GM19438 (cell line): ENCODE measurements around the gene CTNNA2.

Experiments
- ATAC-seq: cut with Tn5 transposase; IDR thresholded peaks from one replicate; pipeline ENCODE4 v1.9.1; 2021; ENCODE audit warnings: low read depth; ENCODE audit not compliant: unreplicated experiment

CTNNA2 gene

DNA sequence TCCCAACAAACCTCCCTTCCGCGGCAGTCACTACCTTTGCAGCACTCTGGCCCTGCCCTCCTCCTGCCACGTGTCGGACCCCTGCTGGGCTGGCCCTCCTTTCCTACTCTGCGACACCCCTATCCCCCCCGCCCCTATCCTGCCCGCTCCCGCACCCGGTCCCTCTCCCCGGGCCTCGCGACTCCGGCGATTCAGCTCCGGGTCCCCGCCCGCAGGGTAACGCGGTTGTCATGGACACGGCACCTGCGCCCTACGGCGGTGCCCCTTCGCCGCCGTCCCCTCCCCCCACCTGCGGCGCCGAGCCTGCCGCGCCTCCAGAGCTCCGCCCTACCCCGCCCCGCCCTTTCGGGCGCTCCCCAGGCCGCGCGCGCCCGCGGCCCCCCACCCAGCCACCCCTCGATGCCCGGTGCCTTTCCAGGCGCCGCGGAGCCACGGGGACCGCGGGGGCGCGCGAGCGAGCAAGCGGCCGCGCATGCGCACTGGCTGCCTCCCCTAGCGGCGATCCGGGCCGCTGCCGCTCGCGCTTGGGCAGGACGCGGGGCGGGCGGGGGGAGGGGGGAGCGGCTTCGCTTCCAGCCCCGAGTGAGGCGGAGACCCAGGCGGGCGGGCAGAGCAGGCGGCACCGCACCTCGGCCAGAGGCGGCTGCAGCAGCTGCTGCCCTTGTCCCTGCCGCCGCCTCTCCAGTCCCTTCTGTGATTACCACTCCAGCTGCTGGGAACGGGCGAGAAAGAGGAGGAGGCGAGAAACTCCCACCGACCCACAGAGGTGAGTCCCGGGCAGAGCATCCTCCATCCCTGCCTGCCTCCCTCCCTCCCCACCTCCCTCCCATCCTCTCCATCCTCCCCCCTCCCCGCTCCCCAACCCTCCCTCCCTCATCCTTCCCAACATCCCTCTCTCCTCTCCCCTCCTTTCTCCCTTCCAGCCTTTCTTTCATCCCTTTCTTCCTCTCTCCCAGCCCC is at the start of gene CTNNA2:
Gene CTNNA2 (plus strand): TSS at position 610 of the 960 bp plus-strand sequence.
- ATAC-seq, result peak; percentile 59

DNA sequence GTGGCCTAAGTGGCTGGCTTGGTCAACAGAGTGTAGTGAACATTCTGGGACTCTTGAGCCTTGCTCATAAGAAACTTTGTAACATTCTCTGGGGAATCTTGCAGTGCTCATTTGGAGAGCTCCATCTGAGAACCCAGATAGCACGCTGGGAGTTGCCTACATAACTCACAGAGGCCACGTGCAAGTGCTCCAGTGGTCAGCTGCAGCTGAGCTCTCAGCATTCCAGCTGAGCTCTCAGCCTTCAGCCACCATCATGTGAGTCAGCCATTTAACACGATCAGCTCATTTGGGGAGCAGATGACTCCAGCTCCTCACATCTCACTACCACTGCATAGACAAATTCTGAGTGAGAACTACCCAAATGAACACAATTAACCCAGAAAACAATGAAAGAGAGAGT is 25.5 kb upstream of the CTNNA2 start:
- ATAC-seq, result no peak

DNA sequence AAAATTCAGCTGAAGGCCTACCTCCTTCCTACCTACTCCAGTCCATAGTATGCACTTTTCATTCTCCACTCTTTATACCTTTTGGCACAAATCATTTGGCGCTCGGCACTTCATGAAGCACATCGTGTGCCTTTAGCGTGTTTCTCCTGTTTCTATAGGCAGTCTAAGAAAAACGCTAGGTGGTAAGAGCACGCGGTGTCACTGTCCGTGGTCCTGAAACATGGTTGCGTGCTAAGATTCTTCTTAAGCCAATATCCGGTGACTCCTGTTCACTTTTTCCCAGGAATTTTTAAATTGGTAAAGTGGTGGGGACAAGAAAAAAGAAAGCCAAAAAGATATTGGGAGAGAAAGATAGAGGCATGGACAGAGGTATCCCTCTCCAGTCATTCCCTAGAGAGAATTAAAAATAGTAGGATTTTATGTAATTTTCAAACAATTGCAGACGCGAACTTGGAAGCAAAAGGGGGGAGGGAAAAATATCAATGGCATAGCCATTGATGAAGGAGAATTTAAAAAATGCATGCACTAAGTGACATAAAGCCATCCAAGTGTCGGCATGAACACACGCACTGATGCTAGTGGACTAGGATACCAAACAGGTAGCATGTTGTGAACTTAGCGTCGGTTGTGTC is 1.4 kb upstream of the CTNNA2 start:
- no peak for ATAC-seq

DNA sequence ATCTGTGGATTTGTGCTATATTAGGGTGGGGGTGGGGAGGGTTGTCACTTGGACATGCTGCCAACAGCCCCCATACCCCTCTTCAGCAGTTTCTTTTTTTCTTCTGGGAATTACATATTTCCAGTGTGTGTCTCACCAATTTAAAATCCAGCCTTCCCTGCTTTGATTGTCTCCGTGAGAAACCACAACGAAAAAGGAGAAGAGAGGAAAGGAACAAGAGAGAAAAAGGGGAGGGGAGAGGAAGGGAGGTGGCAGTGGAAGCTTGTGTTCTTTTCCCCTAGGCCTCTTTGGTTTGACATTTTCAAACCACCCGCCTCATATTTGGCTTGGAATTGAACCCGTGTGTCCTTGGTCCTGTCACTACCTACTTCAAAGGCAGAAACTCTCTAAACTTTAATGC is 860 bp downstream of the CTNNA2 start:
- ATAC-seq, result no peak

DNA sequence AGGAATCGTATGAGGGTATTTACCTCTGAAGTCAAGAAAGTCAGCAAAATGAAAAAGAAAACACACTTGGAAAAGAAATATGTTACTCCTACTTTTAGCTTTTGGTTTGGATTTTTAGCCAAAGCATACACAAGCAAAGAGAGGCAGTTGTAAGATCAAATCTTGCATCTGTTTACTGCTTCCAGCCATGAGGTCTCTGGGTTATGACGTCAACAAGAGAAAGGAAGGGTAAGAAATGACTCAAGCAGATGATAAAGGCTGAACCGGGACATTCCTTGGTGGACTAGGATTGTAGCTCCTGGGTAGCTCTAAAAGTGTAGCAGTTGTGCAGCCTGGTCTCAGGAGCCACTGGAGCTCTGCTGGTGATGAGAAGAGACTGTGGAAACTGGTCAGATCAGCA is 16.8 kb downstream of the CTNNA2 start:
- ATAC-seq, result no peak

DNA sequence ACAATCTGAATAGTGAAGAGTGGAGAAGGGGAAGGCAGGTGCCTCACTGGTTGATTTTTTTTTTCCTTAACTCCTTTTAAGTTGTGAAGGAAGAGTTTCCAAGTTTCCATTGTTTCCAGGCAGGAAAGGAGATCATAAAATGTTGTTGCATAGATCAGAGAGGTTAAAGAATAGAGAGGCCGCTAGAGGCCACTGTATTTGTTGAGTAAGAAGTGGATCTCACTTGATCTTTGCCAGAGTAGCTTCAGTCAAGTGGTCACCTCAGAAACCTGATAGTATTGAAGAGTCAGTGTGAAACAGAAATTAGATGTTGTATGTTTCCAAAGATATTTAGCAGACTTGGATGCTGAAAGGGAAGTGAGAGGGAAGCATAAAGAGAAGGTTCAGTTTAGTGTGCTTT is 17.6 kb downstream of the CTNNA2 start:
- ATAC-seq, result no peak

DNA sequence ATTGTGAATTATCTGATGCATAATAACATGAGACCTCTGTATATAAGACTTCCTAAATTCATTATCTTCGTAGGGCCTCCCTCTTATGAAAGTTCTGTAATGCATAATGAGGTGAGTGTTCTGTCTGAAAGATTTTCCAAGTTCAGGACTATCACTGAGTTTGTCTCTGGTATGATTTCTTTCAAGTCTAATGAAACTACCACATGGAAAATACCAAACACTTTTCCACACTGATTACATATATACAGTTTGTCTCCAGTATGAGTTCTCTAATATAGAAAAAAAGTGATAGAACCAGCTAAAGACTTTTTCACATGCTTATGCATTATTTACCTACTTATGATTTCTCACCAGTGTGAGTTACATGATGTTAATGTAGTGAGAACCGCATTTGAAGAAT is 34.7 kb downstream of the CTNNA2 start:
- no peak for ATAC-seq

DNA sequence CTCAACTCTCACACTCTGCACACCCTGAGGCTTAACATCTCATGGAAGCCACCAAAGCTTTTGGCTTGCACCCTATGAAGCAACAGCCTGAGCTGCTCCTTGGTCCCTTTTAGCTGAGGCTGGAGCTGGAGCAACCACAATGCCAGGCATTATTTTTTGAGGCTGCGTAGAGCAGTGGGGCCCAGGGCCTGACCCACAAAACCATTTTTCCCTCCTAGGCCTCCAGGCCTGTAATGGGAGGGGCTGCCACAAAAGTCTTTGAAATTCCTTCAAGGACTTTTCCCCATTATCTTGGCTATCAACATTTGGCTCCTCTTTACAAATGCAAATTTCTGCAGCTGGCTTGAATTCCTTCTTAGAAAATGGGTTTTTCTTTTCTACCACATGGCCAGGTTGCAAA is 39.8 kb downstream of the CTNNA2 start:
- ATAC-seq, result no peak

DNA sequence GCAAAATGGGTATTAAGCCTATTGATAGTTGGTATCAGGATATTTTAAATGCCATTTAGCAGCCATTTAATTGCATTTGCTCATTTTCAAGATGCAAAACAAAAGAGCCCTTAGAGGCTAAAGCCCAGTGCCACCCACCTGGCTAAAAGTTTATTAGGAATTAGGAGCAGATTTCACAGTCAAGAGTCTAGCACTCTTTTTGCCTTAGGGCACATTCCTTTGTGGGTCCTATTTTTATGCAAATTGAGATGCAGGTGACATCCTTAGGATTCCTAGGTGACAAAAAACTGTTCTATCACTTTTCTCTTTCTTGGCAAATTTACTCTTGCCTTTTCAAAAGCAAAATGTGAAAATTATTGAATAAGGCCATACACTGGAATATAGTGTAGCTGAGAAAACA is 42.0 kb downstream of the CTNNA2 start:
- no peak for ATAC-seq

DNA sequence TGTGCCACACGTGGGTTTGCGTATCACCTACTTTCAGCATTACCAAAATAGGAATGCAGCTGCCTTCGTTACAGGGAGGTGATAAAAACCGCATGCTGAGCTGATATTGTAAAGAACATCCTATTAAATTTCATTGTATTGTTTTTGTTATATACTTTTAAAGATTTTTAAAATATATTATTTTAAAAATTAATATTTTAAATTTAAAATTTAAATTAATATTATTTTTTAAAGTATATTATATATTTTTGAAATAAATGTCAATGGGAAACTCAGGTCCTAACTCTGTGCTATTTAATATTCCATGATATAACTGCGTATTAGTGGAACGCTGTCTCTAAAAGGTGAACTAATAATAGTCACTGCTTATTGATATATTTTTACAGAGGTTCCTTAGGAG is 51.2 kb downstream of the CTNNA2 start:
- ATAC-seq, result no peak

DNA sequence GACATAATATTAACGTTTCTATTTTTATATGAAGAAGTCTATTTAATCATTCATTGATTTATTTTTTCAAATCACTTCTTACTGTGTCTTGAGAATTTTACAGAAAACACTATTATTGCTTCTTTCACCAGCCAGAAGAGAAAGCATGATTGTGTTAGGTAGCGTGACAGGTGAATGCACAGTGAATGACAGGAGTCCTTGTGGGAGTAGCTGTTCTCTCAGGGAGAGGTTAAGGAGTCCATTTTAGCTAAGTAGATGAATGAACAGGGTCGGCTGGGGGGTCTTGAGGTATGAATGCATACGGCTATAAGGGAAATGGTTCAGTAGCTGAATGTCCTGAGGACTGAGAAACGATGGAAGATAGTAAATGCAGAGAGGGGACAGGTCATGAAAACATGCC is 56.2 kb downstream of the CTNNA2 start:
- ATAC-seq, result no peak

DNA sequence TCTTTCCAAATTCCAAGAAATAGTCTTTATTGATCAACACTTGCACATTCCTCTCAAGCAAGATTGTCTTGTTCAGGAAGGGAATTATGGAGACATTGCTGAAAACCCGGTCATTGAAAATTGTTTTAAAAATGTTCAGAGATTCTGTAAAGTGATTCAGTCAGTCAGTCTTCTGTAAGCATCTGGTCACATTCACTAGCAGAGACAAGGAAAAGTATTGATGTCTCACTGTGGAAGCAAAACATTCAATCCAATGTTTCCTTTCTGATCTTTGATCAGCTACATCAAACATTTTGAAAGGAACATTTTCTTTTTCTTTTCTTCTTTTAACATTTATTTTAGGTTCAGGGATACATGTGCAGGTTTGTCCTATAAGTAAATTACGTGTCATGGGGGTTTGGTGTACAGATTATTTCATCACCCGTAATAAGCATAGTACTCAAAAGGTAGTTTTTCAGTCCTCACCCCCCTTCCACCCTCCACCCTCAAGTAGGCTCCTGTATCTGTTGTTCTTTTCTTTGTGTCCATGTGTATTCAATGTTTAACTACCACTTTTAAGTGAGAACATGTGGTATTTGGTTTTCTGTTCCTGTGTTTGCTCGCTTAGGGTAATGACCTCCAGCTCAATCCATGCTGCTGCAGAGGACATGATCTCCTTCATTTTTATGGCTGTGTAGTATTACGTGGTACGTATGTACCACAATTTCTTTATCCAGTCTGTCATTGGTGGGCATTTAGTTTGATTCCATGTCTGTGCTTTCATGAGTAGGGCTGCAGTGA is 61.2 kb downstream of the CTNNA2 start:
- ATAC-seq, result no peak

DNA sequence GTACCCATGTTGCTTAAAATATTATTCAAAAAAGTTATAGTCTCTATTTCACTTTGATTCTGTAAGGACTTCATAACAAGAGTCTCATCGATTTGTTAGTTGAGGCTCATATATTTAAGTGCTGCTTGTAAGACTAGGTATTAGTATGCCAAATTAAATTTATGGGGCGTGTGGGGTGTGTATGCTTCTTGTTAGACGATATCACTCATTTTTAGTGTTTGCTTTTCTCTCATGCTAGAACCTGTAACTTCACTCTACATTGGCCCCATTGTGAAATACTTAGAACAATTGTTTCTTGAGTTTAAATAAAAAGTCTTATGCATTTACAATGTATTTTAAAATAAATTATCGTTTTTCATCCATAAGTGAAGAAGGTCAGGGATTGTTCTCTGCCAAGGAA is 63.6 kb downstream of the CTNNA2 start:
- ATAC-seq, result no peak

DNA sequence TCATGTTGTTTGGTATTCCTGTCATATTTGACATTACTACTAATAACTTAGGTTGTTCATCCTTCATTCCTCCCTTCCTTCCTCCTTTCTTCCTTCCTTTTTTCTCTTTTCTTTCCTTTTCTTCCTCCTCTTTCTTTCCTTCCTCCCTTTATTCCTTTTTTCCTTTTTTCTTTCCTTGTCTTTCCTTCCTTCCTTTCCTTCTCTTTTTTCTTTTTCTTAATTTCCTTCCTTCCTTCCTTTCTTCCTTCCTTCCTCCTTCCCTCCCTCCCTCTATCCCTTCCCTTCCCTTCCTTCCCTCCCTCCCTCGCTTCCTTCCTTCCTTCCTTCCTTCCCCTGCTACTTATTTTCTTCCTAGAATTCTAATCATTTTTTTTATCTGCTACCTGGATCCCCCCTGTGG is 66.1 kb downstream of the CTNNA2 start:
- ATAC-seq, result no peak

DNA sequence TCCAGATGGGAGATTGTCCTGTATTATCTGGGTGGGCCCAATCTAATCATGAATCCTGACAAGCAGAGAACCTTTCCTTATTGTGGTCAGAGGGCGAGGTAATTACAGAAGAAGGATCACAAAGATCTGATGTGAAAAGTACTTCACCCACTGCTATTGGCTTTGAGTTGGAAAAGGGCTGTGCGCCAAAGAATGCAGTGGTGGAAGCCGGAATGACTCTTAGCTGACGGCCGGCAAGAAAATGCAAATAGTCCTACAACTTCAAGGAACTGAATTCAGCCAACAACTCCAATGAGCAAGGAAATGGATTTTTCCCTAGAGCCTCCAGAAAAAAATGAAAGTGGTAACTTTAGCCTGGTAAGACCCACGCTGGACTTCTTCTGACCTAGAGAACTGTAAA is 67.3 kb downstream of the CTNNA2 start:
- no peak for ATAC-seq

DNA sequence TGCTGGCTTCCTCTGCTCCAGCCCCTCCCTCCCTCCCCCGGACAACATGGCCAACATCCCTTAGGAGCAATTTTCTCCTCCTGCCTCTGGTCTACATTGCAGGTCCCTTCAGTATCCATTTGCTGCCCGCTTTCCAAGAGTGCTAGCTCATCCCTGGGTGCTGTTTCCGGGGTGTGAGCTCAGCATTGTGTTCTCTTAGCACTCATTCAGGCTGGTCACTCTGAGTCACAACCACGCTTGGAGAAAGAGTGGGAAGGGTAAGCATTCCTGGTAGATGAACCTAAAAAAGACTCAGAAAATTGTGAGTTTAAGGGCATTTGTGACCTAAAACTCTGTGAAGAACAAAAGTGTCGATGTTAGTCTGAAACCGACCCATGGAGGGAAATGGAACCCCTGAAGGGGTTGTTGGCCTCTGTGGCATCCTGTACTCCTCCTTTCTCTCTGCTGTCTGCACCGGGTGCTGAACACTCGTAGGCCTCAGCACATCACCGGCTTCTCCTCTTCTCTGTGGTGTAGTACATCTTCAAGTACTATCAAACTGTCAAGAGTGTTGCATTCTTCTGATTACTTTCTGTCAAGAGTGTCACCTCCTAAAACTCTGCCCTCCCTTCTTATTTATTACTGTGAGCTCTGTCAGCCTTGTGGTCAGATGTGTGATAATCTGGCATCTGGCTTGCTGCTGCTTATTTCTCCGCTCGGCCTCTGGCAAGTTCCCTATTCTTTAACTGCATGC is 73.0 kb downstream of the CTNNA2 start:
- ATAC-seq, result no peak

DNA sequence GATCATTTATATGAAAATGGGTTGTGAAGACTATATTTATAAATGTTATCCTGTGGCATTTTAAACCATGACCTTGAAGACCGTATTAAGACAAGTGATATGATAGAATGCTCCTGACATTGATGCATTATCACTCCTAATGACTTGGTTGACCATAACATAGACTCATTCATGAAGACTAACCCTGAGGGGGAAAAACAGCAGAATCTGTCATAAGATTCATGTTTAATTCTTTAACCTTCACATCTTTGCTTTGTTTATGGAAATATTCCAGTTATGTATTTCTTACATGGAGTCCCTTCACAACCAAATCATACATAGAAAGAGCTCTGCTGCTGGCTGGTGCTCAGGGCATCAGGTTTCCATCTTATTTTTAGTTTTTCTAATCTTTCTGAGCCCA is 78.4 kb downstream of the CTNNA2 start:
- no peak for ATAC-seq

DNA sequence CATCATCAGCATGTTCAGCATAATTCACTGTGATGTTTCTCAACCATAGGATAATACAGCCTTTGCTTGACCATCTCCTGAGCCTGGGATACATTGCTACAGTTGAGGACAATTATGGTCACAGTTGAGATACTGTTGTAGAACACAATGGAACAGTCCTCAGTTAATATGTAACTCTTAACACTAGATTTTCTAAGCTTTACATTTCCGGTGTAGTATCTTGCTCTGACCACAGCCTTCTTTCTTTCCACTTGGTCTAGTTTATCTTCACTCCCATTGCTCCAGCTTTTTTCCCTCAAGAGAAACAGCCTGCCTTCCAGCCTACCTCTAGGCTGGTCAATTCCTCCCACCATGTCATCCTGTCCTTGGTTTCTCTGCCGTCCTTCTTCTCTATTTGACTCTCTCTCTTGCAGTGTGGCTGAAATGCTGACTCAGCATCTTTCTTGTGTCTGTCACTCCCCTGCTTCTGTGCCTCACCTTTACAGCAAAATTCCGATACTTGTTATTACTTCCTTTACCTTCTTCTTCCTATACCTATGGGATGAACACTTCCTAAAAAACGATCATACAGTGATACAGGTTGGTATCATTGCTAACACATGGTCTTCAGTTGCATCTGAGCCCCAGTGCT is 80.5 kb downstream of the CTNNA2 start:
- no peak for ATAC-seq

DNA sequence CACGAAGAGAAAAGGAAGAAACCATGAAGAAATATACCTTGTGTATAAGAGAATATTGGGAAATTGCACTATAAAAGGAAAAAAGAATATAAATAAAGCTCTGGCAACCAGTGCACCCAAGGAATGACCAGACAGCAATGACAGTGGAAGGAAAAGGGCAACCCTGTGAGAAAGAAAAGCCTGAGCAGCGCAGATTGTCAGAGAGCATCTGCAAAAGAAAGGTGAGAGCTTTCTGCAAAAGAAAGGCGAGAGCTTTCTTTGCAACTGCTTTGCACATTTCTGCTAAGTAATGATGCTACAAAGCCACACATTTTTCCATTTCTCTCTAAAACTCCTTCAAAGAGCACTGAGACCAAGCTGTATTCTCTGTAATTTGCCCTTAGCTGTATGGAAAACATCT is 83.6 kb downstream of the CTNNA2 start:
- ATAC-seq, result no peak

DNA sequence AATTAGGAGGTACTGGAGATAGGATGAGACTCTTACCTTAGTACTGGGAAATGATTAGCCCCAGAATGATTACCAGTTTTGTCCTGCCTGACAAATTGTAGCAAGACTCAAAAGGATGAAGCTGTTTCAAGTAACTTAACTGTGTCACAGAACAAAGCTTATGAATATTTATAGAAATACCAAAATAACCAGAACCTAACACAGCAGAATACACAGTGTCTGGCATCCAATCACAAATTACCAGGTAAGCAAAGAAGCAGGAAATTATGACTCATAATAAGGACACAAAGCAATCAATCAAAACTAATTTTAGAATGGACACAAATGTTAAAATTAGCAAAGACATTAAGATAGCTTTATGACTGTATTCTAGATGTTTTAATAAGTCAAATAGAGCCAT is 91.9 kb downstream of the CTNNA2 start:
- no peak for ATAC-seq
